NCI-H2227 treated with DMSO at 0.1 percent for 48 hours (cell line): ENCODE data around the gene PTTG1IP.

Source experiments
- DNase-seq: peaks from one replicate; lab custom pipeline; 2025; lab: John Stamatoyannopoulos, UW

The PTTG1IP gene

GRCh38 chr21:44800103-44800502 is 73.4 kb downstream of the PTTG1IP start:
- DNase-seq, result peak; percentile 42

DNA sequence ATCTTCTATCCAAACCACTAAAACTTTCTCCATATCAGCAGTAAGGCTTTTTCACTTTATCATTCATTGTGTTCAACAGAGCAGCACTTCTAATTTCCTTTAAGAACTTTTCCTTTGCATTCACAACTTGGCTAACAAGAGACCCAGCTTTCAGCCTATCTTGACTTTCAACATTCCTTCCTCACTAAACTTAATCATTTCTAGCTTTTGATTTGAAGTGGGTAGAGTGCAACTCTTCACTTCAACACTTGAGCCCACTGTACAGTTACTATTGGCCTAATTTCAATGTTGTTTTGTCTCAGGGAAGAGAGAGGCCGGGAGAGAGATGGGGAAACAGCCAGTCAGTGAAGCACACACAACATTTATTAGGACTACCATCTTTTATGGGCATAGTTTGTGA is 73.8 kb downstream of the PTTG1IP start:
- DNase-seq, result no peak
